Measurements from ENCODE around the gene CYTH2.

- TF ChIP-seq GLIS3 (CRISPR knock-in tag; IDR thresholded peaks at IDR 0.05) = no peak
- peak; percentile 44; the same call in 1 of the 2 replicates for TF ChIP-seq PATZ1 (CRISPR knock-in tag; IDR thresholded peaks at IDR 0.05; ENCODE audit: borderline replicate concordance)
- no peak for TF ChIP-seq ARNTL (CRISPR knock-in tag; IDR thresholded peaks at IDR 0.05; ENCODE audit: borderline replicate concordance, low read depth)
- TF ChIP-seq CSDC2 (CRISPR knock-in tag; IDR thresholded peaks at IDR 0.05) = no peak
- no peak for TF ChIP-seq ISL1 (CRISPR knock-in tag; IDR thresholded peaks at IDR 0.05)
- TF ChIP-seq ZFP3 (CRISPR knock-in tag; IDR thresholded peaks at IDR 0.05) = no peak
- no peak for TF ChIP-seq ZFP30 (CRISPR knock-in tag; IDR thresholded peaks at IDR 0.05)
- TF ChIP-seq PPARA (CRISPR knock-in tag; IDR thresholded peaks at IDR 0.05; ENCODE audit: borderline replicate concordance) = no peak
- TF ChIP-seq CREB5 (CRISPR knock-in tag; IDR thresholded peaks at IDR 0.05; ENCODE audit: low read depth) = no peak
- no peak for TF ChIP-seq TCF4 (CRISPR knock-in tag; IDR thresholded peaks at IDR 0.05; ENCODE audit: borderline replicate concordance)
These were observed 44.3 kb downstream of the CYTH2 start for GRCh38 chr19:48513289-48514122.
